HCT116 (cell line): ENCODE data around the gene CRIM1. TPM values are rescaled to one million over a fixed set of nuclear protein-coding genes. Genes with fewer than 3 reads are reported as not detected.

Source experiments
- ATAC-seq: fragments of 200-7000 bp; cut with Tn5 transposase; 2 replicates; pipeline ENCODE4 v1.9.1; 2020; ENCODE audit warnings: mild to moderate bottlenecking, moderate library complexity
- BruUV-seq: library from RNA; stranded (reverse); fragments of 400-500 nt; replicated peaks from 2 replicates; lab custom pipeline; 2021; lab: Mats Ljungman, UMichigan
- CTCF ChIA-PET: fragments of 300-600 bp; sonication (Branson Sonifier 250); formaldehyde crosslinking; loops from one replicate; lab custom pipeline; 2021; ENCODE audit warnings: antibody characterized with exemption; lab: Charles Lee
- POLR2A ChIA-PET: fragments of 300-600, 350-600 bp; sonication (Branson Sonifier 250); formaldehyde crosslinking; loops from one replicate; lab custom pipeline; 2021; ENCODE audit warnings: antibody characterized with exemption; lab: Charles Lee
- RAD21 ChIA-PET, 2 experiments: fragments of 300-600 bp; sonication (Branson Sonifier 250); formaldehyde crosslinking; loops; one replicate each; lab custom pipeline; 2023; ENCODE audit warnings: low total read pairs in 2 of 2; ENCODE audit not compliant: uncharacterized antibody in 2 of 2, unreplicated experiment in 2 of 2, low non-redundant PET in 1 of 2; lab: Charles Lee
- DNase-seq: peaks from one replicate; pipeline ENCODE4 v3.0.0-alpha.2; 2010; ENCODE audit warnings: low read depth, low spot score
- H2AFZ ChIP-seq: fragments of 200-600 bp; shearing (Covaris generic), sonication (generic); 2 replicates; pipeline ENCODE4 v1.6.1; 2017; ENCODE audit warnings: low read depth, mixed run types, mixed read lengths, antibody characterized with exemption, low read length; ENCODE audit not compliant: poor library complexity, severe bottlenecking
- H3K27ac ChIP-seq: 2 replicates; pipeline ENCODE4 v1.5.1; 2012; ENCODE audit warnings: low read depth, low read length
- H3K27me3 ChIP-seq: fragments of 200-600 bp; sonication (generic); 2 replicates; pipeline ENCODE4 v1.6.1; 2016; ENCODE audit warnings: mixed run types, low read length, mixed read lengths; ENCODE audit not compliant: insufficient read depth
- H3K36me3 ChIP-seq, 2 experiments: fragments of 200-500 bp in 1 of 2; fragments of 200-600 bp in 1 of 2; sonication (Bioruptor generic) in 1 of 2; sonication (generic) in 1 of 2; 2 replicates each; pipeline versions ENCODE4 v1.5.1 to v1.6.1; 2014 to 2016; ENCODE audit warnings: low read length in 2 of 2, inconsistent platforms in 1 of 2, mixed read lengths in 1 of 2, mixed run types in 1 of 2; ENCODE audit not compliant: insufficient read depth in 2 of 2, control insufficient read depth in 1 of 2
- H3K4me1 ChIP-seq, 2 experiments: fragments of 200-600 bp in 1 of 2; sonication (generic) in 1 of 2; 2 replicates each; pipeline versions ENCODE4 v1.5.1 to v1.6.1; 2012 to 2017; ENCODE audit warnings: low read length in 2 of 2, inconsistent platforms in 1 of 2, mild to moderate bottlenecking in 1 of 2, mixed read lengths in 1 of 2, mixed run types in 1 of 2, moderate library complexity in 1 of 2; ENCODE audit not compliant: insufficient read depth in 2 of 2, control insufficient read depth in 1 of 2
- H3K4me2 ChIP-seq: fragments of 200-600 bp; sonication (generic); 2 replicates; pipeline ENCODE4 v1.6.1; 2017; ENCODE audit warnings: mixed run types, low read length, mixed read lengths
- H3K4me3 ChIP-seq, 2 experiments: fragments of 200-600 bp in 1 of 2; sonication (generic) in 1 of 2; replicated peaks in 1 of 2; 2 replicates each; pipeline ENCODE4 v1.5.1; 2011 to 2016; ENCODE audit warnings: low read length in 2 of 2, control low read depth in 1 of 2, low read depth in 1 of 2, mild to moderate bottlenecking in 1 of 2, mixed read lengths in 1 of 2, mixed run types in 1 of 2
- H3K79me2 ChIP-seq: fragments of 200-600 bp; sonication (generic); 2 replicates; pipeline ENCODE4 v1.6.1; 2017; ENCODE audit warnings: mild to moderate bottlenecking, mixed run types, low read length, moderate library complexity, mixed read lengths; ENCODE audit not compliant: insufficient read depth
- H3K9ac ChIP-seq: fragments of 200-600 bp; sonication (generic); 2 replicates; pipeline ENCODE4 v1.6.1; 2016; ENCODE audit warnings: low read length, mixed read lengths
- H3K9me2 ChIP-seq: fragments of 200-600 bp; sonication (generic), shearing (Covaris generic); 2 replicates; pipeline ENCODE4 v1.6.1; 2017; ENCODE audit warnings: mixed run types, mild to moderate bottlenecking, moderate library complexity; ENCODE audit not compliant: insufficient read depth
- H3K9me3 ChIP-seq, 2 experiments: fragments of 200-500 bp in 1 of 2; fragments of 200-600 bp in 1 of 2; sonication (Bioruptor generic) in 1 of 2; sonication (generic) in 1 of 2; 2 replicates each; pipeline ENCODE4 v1.6.1; 2014 to 2017; ENCODE audit warnings: low read length in 2 of 2, mixed read lengths in 2 of 2, inconsistent platforms in 1 of 2, low read depth in 1 of 2, mild to moderate bottlenecking in 1 of 2, mixed run types in 1 of 2, moderate library complexity in 1 of 2; ENCODE audit not compliant: control insufficient read depth in 1 of 2, insufficient read depth in 1 of 2
- H4K20me1 ChIP-seq: fragments of 200-600 bp; sonication (generic), shearing (Covaris generic); 2 replicates; pipeline ENCODE4 v1.6.1; 2017; ENCODE audit warnings: mixed run types, mild to moderate bottlenecking, moderate library complexity; ENCODE audit not compliant: insufficient read depth
- ATF3 ChIP-seq: IDR thresholded peaks from 2 replicates; pipeline ENCODE4 v1.6.1; 2012
- CEBPB ChIP-seq: IDR thresholded peaks from 2 replicates; pipeline ENCODE4 v1.6.1; 2012; ENCODE audit warnings: low read depth
- CTCF ChIP-seq, 3 experiments: fragments of 200-600 bp in 1 of 3; sonication (generic) in 1 of 3; IDR thresholded peaks in 2 of 3; conservative IDR thresholded peaks in 1 of 3; 2 replicates each; pipeline ENCODE4 v1.5.1; 2012 to 2017; ENCODE audit warnings: low read depth in 2 of 3, low read length in 2 of 3, antibody characterized with exemption in 1 of 3, borderline replicate concordance in 1 of 3, control low read depth in 1 of 3, mild to moderate bottlenecking in 1 of 3, mixed read lengths in 1 of 3, mixed run types in 1 of 3, moderate library complexity in 1 of 3; ENCODE audit not compliant: insufficient read depth in 1 of 3
- ELF1 ChIP-seq: IDR thresholded peaks from 2 replicates; pipeline ENCODE4 v1.6.1; 2012; ENCODE audit warnings: low read depth, borderline replicate concordance
- FOSL1 ChIP-seq: IDR thresholded peaks from 2 replicates; pipeline ENCODE4 v1.6.1; 2012; ENCODE audit warnings: low read depth
- JUND ChIP-seq: IDR thresholded peaks from 2 replicates; pipeline ENCODE4 v1.6.1; 2012
- MAX ChIP-seq: IDR thresholded peaks from 2 replicates; pipeline ENCODE4 v1.6.1; 2012
- POLR2A ChIP-seq: IDR thresholded peaks from 2 replicates; pipeline ENCODE4 v1.7.0; 2011; ENCODE audit warnings: borderline replicate concordance; ENCODE audit not compliant: insufficient read depth, insufficient read length; ENCODE audit errors: extremely low read depth
- POLR2AphosphoS5 ChIP-seq: IDR thresholded peaks from 2 replicates; pipeline ENCODE4 v1.6.1; 2011; ENCODE audit warnings: mild to moderate bottlenecking, low read depth, low read length, moderate library complexity
- RAD21 ChIP-seq: IDR thresholded peaks from 2 replicates; pipeline ENCODE4 v1.6.1; 2012; ENCODE audit warnings: low read depth, mild to moderate bottlenecking
- SIN3A ChIP-seq: IDR thresholded peaks from 2 replicates; pipeline ENCODE4 v1.6.1; 2012; ENCODE audit warnings: low read depth
- ZFX ChIP-seq: fragments of 450-650 bp; IDR thresholded peaks from 2 replicates; pipeline ENCODE4 v1.6.1; 2017
- ZNF274 ChIP-seq: fragments of 200-500 bp; sonication (Bioruptor generic); IDR thresholded peaks from 2 replicates; pipeline ENCODE4 v1.6.1; 2014; ENCODE audit warnings: mild to moderate bottlenecking, low read depth, low read length, inconsistent platforms
- intact Hi-C: fragments of 100-400 bp; cut with micrococcal nuclease; formaldehyde crosslinking; loops from 2 replicates; pipeline ENCODE4 v1.10.0; 2022
- total RNA-seq: library from RNA; stranded (reverse); gene quantifications from one replicate; pipeline ENCODE4 v1.2.1, GENCODE V29; 2021; ENCODE audit not compliant: unreplicated experiment

The CRIM1 gene
- total RNA-seq, 1 experiment from 2014 or later = 27.2 TPM

GRCh38 chr2:36530983-36531354 lies 175.4 kb downstream of the CRIM1 start:
- CTCF ChIA-PET = no interaction called here
- no peaks in the 10 kb centered on the region for H3K9me2 ChIP-seq
- H3K27ac ChIP-seq = no peak overlapping the region
- H3K9ac ChIP-seq = no peak overlapping the region
- no peaks in the 10 kb centered on the region for H3K4me1 ChIP-seq
- no peak for TF ChIP-seq MAX
- TF ChIP-seq CTCF (IDR thresholded peaks at IDR 0.05 in 2 of 3, conservative IDR thresholded peaks at IDR 0.05 in 1 of 3; ENCODE audit: borderline replicate concordance in 1 of 3, insufficient read depth in 1 of 3, low read depth in 2 of 3, low read length in 2 of 3) = peak in 1 of 3 experiments; percentile 3; a peak in 1 of 6 replicates
- TF ChIP-seq, all 23 proteins: peak for 1
- DNase-seq (no peak), ATAC-seq (no peak)
- no TSS peak for BruUV-seq
- Histone ChIP-seq H3K36me3 (no peaks in the 10 kb centered on the region), H3K27me3 (no peaks in the 10 kb centered on the region), H3K4me2 (no peak overlapping the region), H3K4me3 (no peak overlapping the region), H2AFZ (no peak overlapping the region), H3K9me3 (no peaks in the 10 kb centered on the region), H3K79me2 (no peaks in the 10 kb centered on the region), H4K20me1 (no peaks in the 10 kb centered on the region)
- POLR2A ChIA-PET = no interaction called here
- RAD21 ChIA-PET = no interaction called here
- intact Hi-C loops = no loop called here

GRCh38 chr2:36534275-36534799 lies 178.8 kb downstream of the CRIM1 start:
- H3K27ac ChIP-seq = no peak overlapping the region
- H3K9ac ChIP-seq = no peak overlapping the region
- ChIA-PET POLR2A (no interaction called here), CTCF (no interaction called here), RAD21 (no interaction called here)
- no peak overlapping the region for H3K4me3 ChIP-seq
- no peaks in the 10 kb centered on the region for H4K20me1 ChIP-seq
- no peak overlapping the region for H2AFZ ChIP-seq
- TF ChIP-seq CTCF (IDR thresholded peaks at IDR 0.05 in 2 of 3, conservative IDR thresholded peaks at IDR 0.05 in 1 of 3; ENCODE audit: borderline replicate concordance in 1 of 3, insufficient read depth in 1 of 3, low read depth in 2 of 3, low read length in 2 of 3) (no peak), SIN3A (no peak), CEBPB (no peak), ATF3 (no peak), JUND (no peak), ZFX (no peak), POLR2AphosphoS5 (no peak), RAD21 (no peak), POLR2A (no peak), ZNF274 (no peak), ELF1 (no peak), FOSL1 (no peak)
- no peaks in the 10 kb centered on the region for H3K79me2 ChIP-seq
- BruUV-seq = no TSS peak
- H3K4me1 ChIP-seq = 0 out of 4 replicates have a peak, but pooled peaks cover 0 to 2% of the 10 kb centered on the region in 2 experiments
- no peaks in the 10 kb centered on the region for H3K9me2 ChIP-seq
- H3K9me3 ChIP-seq = no peaks in the 10 kb centered on the region
- intact Hi-C loops = no loop called here
- H3K36me3 ChIP-seq = no peaks in the 10 kb centered on the region
- H3K4me2 ChIP-seq = no peak overlapping the region
- ATAC-seq (no peak), DNase-seq (no peak)
- no peaks in the 10 kb centered on the region for H3K27me3 ChIP-seq
